SK-N-SH treated with all-trans-retinoic acid at 6 μM for 48 hours (cell line): ENCODE results near the gene DTNB.

Experiments used
- ARNTL ChIP-seq: fragments of 450-650 bp; formaldehyde crosslinking; IDR thresholded peaks from 2 replicates; pipeline ENCODE4 v1.5.0; 2020; ENCODE audit warnings: low read depth, mild to moderate bottlenecking, moderate library complexity, borderline replicate concordance
- BACH2 ChIP-seq: fragments of 250-450 bp; sonication (Bioruptor Pico); IDR thresholded peaks from 2 replicates; pipeline ENCODE4 v1.9.0; 2021; ENCODE audit warnings: mild to moderate bottlenecking, borderline replicate concordance
- CSRNP3 ChIP-seq: fragments of 250-450 bp; sonication (Bioruptor Pico); IDR thresholded peaks from 2 replicates; pipeline ENCODE4 v1.5.1; 2021; ENCODE audit warnings: mild to moderate bottlenecking, moderate library complexity
- OSR1 ChIP-seq: fragments of 250-450 bp; sonication (Bioruptor Pico); IDR thresholded peaks from 2 replicates; pipeline ENCODE4 v1.8.0; 2022; ENCODE audit warnings: moderate library complexity, mild to moderate bottlenecking, inconsistent platforms
- PATZ1 ChIP-seq: fragments of 250-450 bp; sonication (Bioruptor Pico); IDR thresholded peaks from 2 replicates; pipeline ENCODE4 v1.8.0; 2020; ENCODE audit warnings: mild to moderate bottlenecking, moderate library complexity, borderline replicate concordance
- POU6F1 ChIP-seq: fragments of 250-450 bp; sonication (Bioruptor Pico); IDR thresholded peaks from 2 replicates; pipeline ENCODE4 v1.8.0; 2021; ENCODE audit warnings: low read depth, mild to moderate bottlenecking, moderate library complexity, borderline replicate concordance
- PPARA ChIP-seq: fragments of 250-450 bp; sonication (Bioruptor Pico); IDR thresholded peaks from 2 replicates; pipeline ENCODE4 v1.5.0; 2020; ENCODE audit warnings: mild to moderate bottlenecking, borderline replicate concordance
- TCF4 ChIP-seq: fragments of 250-450 bp; sonication (Bioruptor Pico); IDR thresholded peaks from 2 replicates; pipeline ENCODE4 v1.8.0; 2021; ENCODE audit warnings: mild to moderate bottlenecking, moderate library complexity, borderline replicate concordance
- TOX ChIP-seq: fragments of 250-450 bp; sonication (Bioruptor Pico); IDR thresholded peaks from 2 replicates; pipeline ENCODE4 v1.8.0; 2021; ENCODE audit warnings: mild to moderate bottlenecking, moderate library complexity, borderline replicate concordance
- TSHZ2 ChIP-seq: fragments of 250-450 bp; sonication (Bioruptor Pico); IDR thresholded peaks from 2 replicates; pipeline ENCODE4 v1.5.0; 2020; ENCODE audit warnings: mild to moderate bottlenecking, moderate library complexity
- ZC3H10 ChIP-seq: fragments of 250-450 bp; sonication (Bioruptor Pico); IDR thresholded peaks from 2 replicates; pipeline ENCODE4 v1.5.1; 2021; ENCODE audit warnings: mild to moderate bottlenecking, moderate library complexity
- ZFP3 ChIP-seq: fragments of 250-450 bp; sonication (Bioruptor Pico); IDR thresholded peaks from 2 replicates; pipeline ENCODE4 v1.5.0; 2020; ENCODE audit warnings: mild to moderate bottlenecking, moderate library complexity
- ZFP30 ChIP-seq: fragments of 450-650 bp; formaldehyde crosslinking; IDR thresholded peaks from 2 replicates; pipeline ENCODE4 v1.5.0; 2022; ENCODE audit warnings: mild to moderate bottlenecking, moderate library complexity

GRCh38 chr2:25411281-25411680 lies 262.1 kb downstream of the DTNB start:
- TF ChIP-seq OSR1 (CRISPR knock-in tag) = no peak
- no peak for TF ChIP-seq ARNTL (CRISPR knock-in tag)
- no peak for TF ChIP-seq TOX (CRISPR knock-in tag)
- TF ChIP-seq ZC3H10 = no peak
- no peak for TF ChIP-seq PATZ1 (CRISPR knock-in tag)
- no peak for TF ChIP-seq PPARA (CRISPR knock-in tag)
- TF ChIP-seq CSRNP3 = no peak
- TF ChIP-seq BACH2 (CRISPR knock-in tag) = no peak
- no peak for TF ChIP-seq POU6F1 (CRISPR knock-in tag)
- no peak for TF ChIP-seq TSHZ2 (CRISPR knock-in tag)
- no peak for TF ChIP-seq TCF4 (CRISPR knock-in tag)
- TF ChIP-seq ZFP3 = no peak
- no peak for TF ChIP-seq ZFP30 (CRISPR knock-in tag)
